Hepatocyte (in vitro differentiated cells): ENCODE data around the gene FRMD3.

Source experiments
- CTCF ChIP-seq: fragments of 200-600 bp; sonication (generic); IDR thresholded peaks from 2 replicates; pipeline ENCODE4 v1.5.1; 2016; ENCODE audit warnings: antibody characterized with exemption, mild to moderate bottlenecking; ENCODE audit not compliant: poor library complexity
- EZH2 ChIP-seq: fragments of 200-600 bp; sonication (generic); IDR thresholded peaks from 2 replicates; pipeline ENCODE4 v1.6.1; 2016; ENCODE audit warnings: antibody characterized with exemption, mild to moderate bottlenecking, borderline replicate concordance
- EZH2phosphoT487 ChIP-seq: fragments of 200-600 bp; sonication (generic); IDR thresholded peaks from one replicate; pipeline ENCODE4 v1.6.1; 2018; ENCODE audit warnings: antibody characterized with exemption, mild to moderate bottlenecking, low read depth, moderate library complexity; ENCODE audit not compliant: unreplicated experiment, severe bottlenecking

- TF ChIP-seq CTCF = no peak
- TF ChIP-seq EZH2 = no peak
- no peak for TF ChIP-seq EZH2phosphoT487
Measured at GRCh38 chr9:83508067-83508466, 30.1 kb downstream of the FRMD3 start.
